ENCODE measurements around the gene B4GALNT1. TPM values are rescaled to one million over a fixed set of nuclear protein-coding genes. Genes with fewer than 3 reads are reported as not detected.
"Not testable (repeated sequence)": the region's sequence is repeated elsewhere in the genome, so short reads cannot be mapped to it uniquely, and the experiment has no call there.

Gene B4GALNT1
- polyA plus RNA-seq (ENCODE audit: insufficient read length in 4 of 4) = 1 to 10 TPM in 1 of 4 donors, under 1 TPM in 3; 0.82 to 1.2 (median 0.93) TPM

GRCh38 chr12:57632958-57633840 is at the start of gene B4GALNT1:
TSS of gene B4GALNT1 (minus strand) at chr12:57633201. CDS start at chr12:57632132, 1,069 bp downstream.
- DNase-seq (ENCODE audit: low read depth in 4 of 4, low spot score in 3 of 4) = no peak

DNA sequence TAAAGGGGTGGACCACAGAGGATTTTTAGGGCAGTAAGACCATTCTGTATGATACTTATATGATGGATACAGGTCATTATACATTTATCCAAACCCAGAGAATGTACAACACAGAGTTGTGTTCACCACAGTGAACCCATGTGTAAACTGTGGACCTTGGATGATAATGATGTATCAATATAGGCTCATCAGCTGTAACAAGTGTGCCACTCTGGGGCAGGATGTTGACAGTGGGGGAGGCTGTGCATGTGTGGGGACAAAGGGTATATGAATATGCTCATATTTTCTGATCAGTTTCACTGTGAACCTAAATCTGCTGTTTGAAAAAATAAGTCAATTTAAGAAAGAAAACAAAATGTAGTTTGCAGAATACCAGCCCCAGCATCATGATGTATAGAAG is 46.7 kb upstream of the B4GALNT1 start:
- no peak for DNase-seq (ENCODE audit: low read depth in 4 of 4, low spot score in 3 of 4)

DNA sequence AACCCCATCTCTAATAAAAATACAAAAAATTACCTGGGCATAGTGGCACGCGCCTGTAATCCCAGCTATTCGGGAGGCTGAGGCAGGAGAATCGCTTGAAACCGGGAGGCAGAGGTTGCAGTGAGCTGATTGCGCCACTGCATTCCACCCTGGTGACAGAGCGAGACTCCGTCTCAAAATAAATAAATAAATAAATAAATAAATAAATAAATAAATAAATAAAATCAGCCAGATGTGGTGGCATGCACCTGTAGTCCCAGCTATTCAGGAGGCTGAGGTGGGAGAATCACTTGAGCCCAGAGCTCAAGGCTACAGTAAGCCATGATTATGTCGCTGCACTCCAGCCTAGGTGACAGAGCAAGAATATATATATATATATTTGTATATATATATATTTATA is 44.9 kb upstream of the B4GALNT1 start:
- DNase-seq (ENCODE audit: low read depth in 4 of 4, low spot score in 3 of 4) = not testable (repeated sequence)

DNA sequence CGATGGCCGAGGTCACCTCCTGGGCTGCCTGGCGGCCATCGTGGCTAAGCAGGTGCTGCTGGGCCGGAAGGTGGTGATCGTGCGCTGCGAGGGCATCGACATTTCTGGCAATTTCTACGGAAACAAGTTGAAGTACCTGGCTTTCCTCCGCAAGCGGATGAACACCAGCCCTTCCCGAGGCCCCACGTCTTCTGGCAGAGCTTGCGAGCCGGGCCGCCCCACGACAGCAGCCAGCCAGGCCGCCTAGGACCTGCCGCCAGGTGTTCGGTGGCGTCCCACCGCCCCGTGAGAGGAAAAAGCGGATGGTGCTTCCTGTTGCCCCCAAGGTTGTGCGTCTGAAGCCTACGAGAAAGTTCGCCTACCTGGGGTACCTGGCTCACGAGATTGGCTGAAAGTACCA is 41.7 kb upstream of the B4GALNT1 start:
- DNase-seq (ENCODE audit: low read depth in 4 of 4, low spot score in 3 of 4) = no peak

GRCh38 chr12:57672801-57673200 is 39.8 kb upstream of the B4GALNT1 start:
- DNase-seq (ENCODE audit: low read depth in 4 of 4, low spot score in 3 of 4) = no peak

DNA sequence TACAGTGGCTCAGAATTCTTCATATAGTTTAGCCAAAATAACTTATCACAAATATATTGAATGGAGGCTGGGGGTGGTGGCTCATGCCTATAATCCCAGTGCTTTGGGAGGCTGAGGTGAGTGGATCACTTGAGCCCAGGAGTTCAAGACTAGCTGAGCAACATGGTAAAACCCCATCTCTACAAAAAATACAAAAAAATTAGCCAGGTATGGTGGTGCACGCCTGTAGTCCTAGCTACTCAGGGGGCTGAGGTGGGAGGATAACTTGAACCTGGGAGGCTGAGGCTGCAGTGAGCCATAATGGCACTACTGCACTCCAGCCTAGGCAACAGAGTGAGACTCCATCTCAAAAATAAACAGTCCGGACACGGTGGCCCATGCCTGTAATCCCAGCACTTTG is 38.8 kb upstream of the B4GALNT1 start:
- not testable (repeated sequence) for DNase-seq (ENCODE audit: low read depth in 4 of 4, low spot score in 3 of 4)

DNA sequence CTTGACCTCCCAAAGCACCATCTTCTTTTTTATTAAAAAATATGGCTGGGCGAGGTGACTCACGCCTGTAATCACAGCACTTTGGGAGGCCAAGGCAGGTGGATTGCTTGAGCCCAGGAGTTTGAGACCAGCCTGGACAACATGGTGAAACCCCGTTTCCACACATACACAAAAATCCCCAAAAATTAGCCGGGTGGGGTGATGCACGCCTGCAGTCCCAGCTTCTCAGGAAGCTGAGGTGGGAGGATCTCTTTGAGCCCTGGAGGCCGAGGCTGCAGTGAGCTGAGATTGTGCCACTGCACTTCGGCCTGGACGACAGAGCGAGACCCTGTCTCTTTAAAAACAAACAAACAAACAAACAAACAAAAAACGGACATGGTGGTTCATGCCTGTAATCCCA is 36.7 kb upstream of the B4GALNT1 start:
- DNase-seq (ENCODE audit: low read depth in 4 of 4, low spot score in 3 of 4) = not testable (repeated sequence)

- no peak for DNase-seq (ENCODE audit: low read depth in 4 of 4, low spot score in 3 of 4)
These were observed 33.9 kb upstream of the B4GALNT1 start for GRCh38 chr12:57666897-57667296.

DNA sequence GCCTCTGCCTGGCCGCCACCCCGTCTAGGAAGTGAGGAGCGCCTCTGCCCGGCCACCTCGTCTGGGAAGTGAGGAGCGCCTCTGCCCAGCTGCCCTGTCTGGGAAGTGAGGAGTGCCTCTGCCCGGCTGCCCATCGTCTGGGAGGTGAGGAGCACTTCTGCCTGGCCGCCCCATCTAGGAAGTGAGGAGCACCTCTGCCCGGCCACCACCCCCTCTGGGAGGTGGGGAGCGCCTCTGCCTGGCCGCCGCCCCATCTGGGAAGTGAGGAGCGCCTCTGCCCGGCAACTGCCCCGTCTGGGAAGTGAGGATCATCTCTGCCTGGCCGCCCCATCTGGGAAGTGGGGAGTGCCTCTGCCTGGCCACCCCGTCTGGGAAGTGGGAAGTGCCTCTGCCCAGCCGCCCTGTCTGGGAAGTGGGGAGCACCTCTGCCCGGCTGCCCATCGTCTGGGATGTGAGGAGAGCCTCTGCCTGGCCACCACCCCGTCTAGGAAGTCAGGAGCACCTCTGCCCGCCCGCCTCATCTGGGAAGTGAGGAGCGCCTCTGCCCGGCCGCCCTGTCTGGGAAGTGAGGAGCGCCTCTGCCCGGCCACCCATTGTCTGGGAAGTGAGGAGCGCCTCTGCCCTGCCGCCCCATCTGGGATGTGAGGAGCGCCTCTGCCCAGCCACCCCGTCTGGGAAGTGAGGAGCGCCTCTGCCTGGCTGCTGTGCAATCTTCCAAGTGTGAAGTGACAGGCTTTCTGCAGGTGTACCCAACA is 32.2 kb upstream of the B4GALNT1 start:
- not testable (repeated sequence) for DNase-seq (ENCODE audit: low read depth in 4 of 4, low spot score in 3 of 4)

- no peak for DNase-seq (ENCODE audit: low read depth in 4 of 4, low spot score in 3 of 4)
These were observed 28.4 kb upstream of the B4GALNT1 start for GRCh38 chr12:57661376-57661775.

DNA sequence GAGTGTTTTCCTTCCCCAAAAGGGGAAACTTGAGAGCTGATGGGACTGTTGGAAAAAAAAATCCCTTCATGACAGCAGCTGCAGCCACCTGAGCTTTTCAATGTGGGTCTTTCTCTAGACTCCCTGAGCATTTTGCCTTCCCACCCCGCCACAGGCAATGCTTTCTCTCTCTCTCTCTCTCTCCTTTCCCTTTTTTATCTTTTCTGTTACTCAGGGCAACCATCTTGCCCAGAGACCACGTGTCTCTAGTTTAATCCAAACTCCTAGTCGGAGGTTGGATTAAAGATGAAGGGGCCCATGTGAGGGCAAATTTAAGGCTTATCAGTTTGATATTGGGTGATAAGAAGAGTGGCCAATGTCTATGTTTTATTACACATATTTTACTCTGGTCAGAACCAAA is 25.9 kb upstream of the B4GALNT1 start:
- DNase-seq (ENCODE audit: low read depth in 4 of 4, low spot score in 3 of 4) = no peak

DNA sequence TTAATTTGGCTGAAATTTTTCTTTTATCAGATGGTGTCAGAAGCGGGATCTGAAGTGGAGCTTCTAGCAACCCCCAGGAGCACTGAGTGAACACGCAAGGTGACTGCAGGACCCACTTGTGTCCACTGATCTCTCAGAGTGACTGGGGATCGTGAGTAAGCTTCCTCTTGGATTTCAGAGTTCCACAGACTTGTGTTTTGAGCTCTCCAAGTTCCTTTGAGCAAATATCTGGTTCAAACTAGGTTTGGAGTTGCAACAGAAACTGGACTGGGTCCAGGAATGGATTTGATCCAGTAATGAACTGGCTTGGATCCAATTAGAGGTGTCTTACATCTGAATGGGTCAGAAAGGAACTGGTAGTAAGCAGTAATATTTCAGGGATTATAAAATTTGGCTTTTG is 24.7 kb upstream of the B4GALNT1 start:
- no peak for DNase-seq (ENCODE audit: low read depth in 4 of 4, low spot score in 3 of 4)

DNA sequence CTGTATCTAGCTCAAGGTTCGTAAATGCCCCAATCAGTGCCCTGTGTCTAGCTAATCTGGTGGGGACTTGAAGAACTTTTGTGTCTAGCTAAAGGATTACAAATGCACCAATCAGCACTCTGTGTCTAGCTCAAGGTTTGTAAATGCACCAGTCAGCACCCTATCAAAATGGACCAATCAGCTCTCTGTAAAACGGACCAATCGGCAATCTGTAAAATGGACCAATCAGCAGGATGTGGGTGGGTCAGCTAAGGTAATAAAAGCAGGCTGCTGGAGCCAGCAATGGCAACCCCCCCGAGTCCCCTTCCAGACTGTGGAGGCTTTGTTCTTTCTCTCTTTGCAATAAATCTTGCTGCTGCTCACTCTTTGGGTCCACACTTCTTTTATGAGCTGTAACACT is 23.4 kb upstream of the B4GALNT1 start:
- DNase-seq (ENCODE audit: low read depth in 4 of 4, low spot score in 3 of 4) = not testable (repeated sequence)

GRCh38 chr12:57655541-57656240 is 22.7 kb upstream of the B4GALNT1 start:
- DNase-seq (ENCODE audit: low read depth in 4 of 4, low spot score in 3 of 4) = no peak

- no peak for DNase-seq (ENCODE audit: low read depth in 4 of 4, low spot score in 3 of 4)
These were observed 21.0 kb upstream of the B4GALNT1 start for GRCh38 chr12:57654042-57654441.

- not testable (repeated sequence) for DNase-seq (ENCODE audit: low read depth in 4 of 4, low spot score in 3 of 4)
These were observed 13.7 kb upstream of the B4GALNT1 start for GRCh38 chr12:57646659-57647049.

GRCh38 chr12:57645990-57646658 is 13.1 kb upstream of the B4GALNT1 start:
- not testable (repeated sequence) for DNase-seq (ENCODE audit: low read depth in 4 of 4, low spot score in 3 of 4)

- no peak for DNase-seq (ENCODE audit: low read depth in 4 of 4, low spot score in 3 of 4)
These were observed 8.9 kb upstream of the B4GALNT1 start for GRCh38 chr12:57641699-57642442.

DNA sequence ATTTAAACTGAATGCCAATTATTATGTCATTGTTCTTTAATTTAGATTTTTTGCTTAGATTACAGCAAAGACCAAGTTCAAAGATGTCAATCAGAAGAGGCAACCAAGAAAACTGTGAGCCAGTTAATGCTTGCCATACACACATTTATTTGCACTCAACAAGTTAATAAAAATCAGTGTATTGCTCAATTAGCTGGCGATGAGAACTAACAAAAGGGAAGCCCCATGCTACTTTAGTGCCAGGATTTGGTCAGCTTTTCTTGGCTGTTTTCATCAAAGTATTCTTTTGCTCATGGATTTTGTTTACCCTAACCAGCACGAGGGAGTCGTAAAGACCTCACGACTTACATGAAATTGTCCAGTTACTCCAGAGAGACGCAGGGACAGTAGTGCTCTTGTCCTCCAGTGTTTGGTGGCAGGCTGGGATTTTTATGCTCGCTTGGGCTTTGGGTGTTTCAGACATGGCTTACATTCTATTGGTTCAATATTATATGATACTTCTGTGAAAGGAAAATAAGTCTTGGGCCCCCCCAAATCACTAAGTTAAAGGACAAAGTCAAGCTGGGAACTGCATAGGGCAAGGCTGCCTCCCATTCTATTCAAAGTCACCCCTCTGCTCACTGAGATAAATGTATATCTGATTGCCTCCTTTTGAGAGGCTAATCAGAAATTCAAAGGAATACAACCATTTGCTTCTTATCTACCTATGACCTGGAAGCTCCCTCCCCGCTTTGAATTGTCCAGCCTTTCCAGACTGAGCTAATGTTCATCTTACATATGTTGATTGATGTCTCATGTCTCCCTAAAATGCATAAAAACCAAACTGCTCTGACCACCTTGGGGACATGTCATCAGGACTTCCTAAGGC is 7.4 kb upstream of the B4GALNT1 start:
- DNase-seq (ENCODE audit: low read depth in 4 of 4, low spot score in 3 of 4) = no peak

All from right renal pelvis (tissue), 4 donors.